ENCODE results near the gene SLC35E2B. TPM values are rescaled to one million over a fixed set of nuclear protein-coding genes. Genes with fewer than 3 reads are reported as not detected.

The SLC35E2B gene
- total RNA-seq, 3 donors from 2014 or later (not counting 1 experiment from before 2014, with no cell fraction given) = 57.6 to 79.9 (median 61.8) TPM

GRCh38 chr1:1616045-1616790 is 76.4 kb downstream of the SLC35E2B start:
- intact Hi-C loops (cut with micrococcal nuclease) = loop anchor here (10.0 kb wide), 1 partner anchor 59 kb away; no protein-coding TSS in a partner anchor
- H3K27ac Mint-ChIP-seq = peak overlapping the region in 1 of 2 donors; percentile 67
- H3K4me3 Mint-ChIP-seq = peak overlapping the region; percentile 81
- Histone ChIP-seq H3K36me3 (ENCODE audit: control insufficient read depth, insufficient read depth, low read length) (no peaks in the 10 kb centered on the region), H3K4me3 (ENCODE audit: low read length) (peak overlapping the region; percentile 26), H3K4me1 (ENCODE audit: control insufficient read depth, insufficient read depth, low read length) (peaks cover 24% of the 10 kb centered on the region), H3K27me3 (ENCODE audit: control insufficient read depth, insufficient read depth, low read length) (no peaks in the 10 kb centered on the region), H3K27ac (ENCODE audit: low read length) (no peak overlapping the region), H3K9me3 (ENCODE audit: control insufficient read depth, insufficient read depth, low read length) (no peaks in the 10 kb centered on the region)
- WGBS (ENCODE audit: insufficient coverage) = 12% methylated on average over 80 of the region's 80 CpGs
- DNase-seq (peak in 1 of 2 donors; percentile 68), ATAC-seq (peak in 2 of 3 donors; percentile 14)
- no peaks in the 10 kb centered on the region for H3K9me3 Mint-ChIP-seq
- H3K27me3 Mint-ChIP-seq (ENCODE audit: low read depth in 2 of 2) = no peaks in the 10 kb centered on the region
- TF ChIP-seq, protein P1, sequence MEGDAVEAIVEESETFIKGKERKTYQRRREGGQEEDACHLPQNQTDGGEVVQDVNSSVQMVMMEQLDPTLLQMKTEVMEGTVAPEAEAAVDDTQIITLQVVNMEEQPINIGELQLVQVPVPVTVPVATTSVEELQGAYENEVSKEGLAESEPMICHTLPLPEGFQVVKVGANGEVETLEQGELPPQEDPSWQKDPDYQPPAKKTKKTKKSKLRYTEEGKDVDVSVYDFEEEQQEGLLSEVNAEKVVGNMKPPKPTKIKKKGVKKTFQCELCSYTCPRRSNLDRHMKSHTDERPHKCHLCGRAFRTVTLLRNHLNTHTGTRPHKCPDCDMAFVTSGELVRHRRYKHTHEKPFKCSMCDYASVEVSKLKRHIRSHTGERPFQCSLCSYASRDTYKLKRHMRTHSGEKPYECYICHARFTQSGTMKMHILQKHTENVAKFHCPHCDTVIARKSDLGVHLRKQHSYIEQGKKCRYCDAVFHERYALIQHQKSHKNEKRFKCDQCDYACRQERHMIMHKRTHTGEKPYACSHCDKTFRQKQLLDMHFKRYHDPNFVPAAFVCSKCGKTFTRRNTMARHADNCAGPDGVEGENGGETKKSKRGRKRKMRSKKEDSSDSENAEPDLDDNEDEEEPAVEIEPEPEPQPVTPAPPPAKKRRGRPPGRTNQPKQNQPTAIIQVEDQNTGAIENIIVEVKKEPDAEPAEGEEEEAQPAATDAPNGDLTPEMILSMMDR (IDR thresholded peaks at IDR 0.05) = no peak
- H3K4me1 Mint-ChIP-seq = peaks cover 18 to 22% of the 10 kb centered on the region in 2 donors
- H3K36me3 Mint-ChIP-seq = no peaks in the 10 kb centered on the region

- Histone ChIP-seq H3K27me3 (ENCODE audit: control insufficient read depth, insufficient read depth, low read length) (no peaks in the 10 kb centered on the region), H3K9me3 (ENCODE audit: control insufficient read depth, insufficient read depth, low read length) (no peaks in the 10 kb centered on the region), H3K4me1 (ENCODE audit: control insufficient read depth, insufficient read depth, low read length) (peaks cover 24% of the 10 kb centered on the region), H3K4me3 (ENCODE audit: low read length) (peak within 1 kb of the TSS; percentile 91), H3K36me3 (ENCODE audit: control insufficient read depth, insufficient read depth, low read length) (no peaks in the 10 kb centered on the region), H3K27ac (ENCODE audit: low read length) (peak within 1 kb of the TSS; percentile 100)
- intact Hi-C loops (cut with micrococcal nuclease) = loop anchor here (2.0 to 10.0 kb wide), 2 partner anchors 41 to 59 kb away; partner anchors contain the start of gene SSU72
- Mint-ChIP-seq H3K27me3 (ENCODE audit: low read depth in 2 of 2) (no peaks in the 10 kb centered on the region), H3K36me3 (no peaks in the 10 kb centered on the region), H3K9me3 (no peaks in the 10 kb centered on the region), H3K27ac (peak within 1 kb of the TSS; percentile 94 to 95), H3K4me3 (peak within 1 kb of the TSS; percentile 99), H3K4me1 (peaks cover 18 to 22% of the 10 kb centered on the region in 2 donors)
- TF ChIP-seq, protein P1 (IDR thresholded peaks at IDR 0.05) = no peak
- WGBS (ENCODE audit: insufficient coverage) = under 1% methylated on average over 107 of the region's 107 CpGs
- peak; percentile 86 to 96 (median 90) for ATAC-seq
- DNase-seq = peak; percentile 99 to 100
These were observed 77.1 kb downstream of the SLC35E2B start, which contains the start of gene MIB2 for GRCh38 chr1:1615256-1616044. TSS of gene MIB2 (plus strand) at chr1:1615500. CDS start at chr1:1623453, 7,953 bp downstream.

DNA sequence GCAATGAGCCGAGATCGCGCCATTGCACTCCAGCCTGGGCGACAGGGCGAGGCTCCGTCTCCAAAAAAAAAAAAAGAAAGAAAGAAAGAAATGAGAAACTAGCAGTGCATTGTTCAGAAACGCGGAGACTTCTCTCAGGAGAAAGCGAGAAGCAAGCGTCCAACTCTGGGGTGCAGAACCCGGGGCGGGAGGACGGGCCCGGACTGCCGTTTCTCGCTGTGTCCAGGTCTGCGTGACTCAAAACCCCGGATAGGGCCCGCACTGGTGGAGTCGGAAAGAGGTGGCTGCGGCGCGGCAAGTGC is 77.7 kb downstream of the SLC35E2B start:
- H3K4me1 ChIP-seq (ENCODE audit: control insufficient read depth, insufficient read depth, low read length) = peaks cover 24% of the 10 kb centered on the region
- under 1% methylated on average over 23 of the region's 23 CpGs for WGBS (ENCODE audit: insufficient coverage)
- ATAC-seq (no peak), DNase-seq (no peak)
- Mint-ChIP-seq H3K4me1 (peaks cover 18 to 22% of the 10 kb centered on the region in 2 donors), H3K36me3 (no peaks in the 10 kb centered on the region), H3K27ac (peak overlapping the region; percentile 94 to 95), H3K27me3 (ENCODE audit: low read depth in 2 of 2) (no peaks in the 10 kb centered on the region), H3K4me3 (peak overlapping the region; percentile 99), H3K9me3 (no peaks in the 10 kb centered on the region)
- H3K9me3 ChIP-seq (ENCODE audit: control insufficient read depth, insufficient read depth, low read length) = no peaks in the 10 kb centered on the region
- H3K36me3 ChIP-seq (ENCODE audit: control insufficient read depth, insufficient read depth, low read length) = no peaks in the 10 kb centered on the region
- no peaks in the 10 kb centered on the region for H3K27me3 ChIP-seq (ENCODE audit: control insufficient read depth, insufficient read depth, low read length)
- intact Hi-C loops (cut with micrococcal nuclease) = loop anchor here (2.0 to 10.0 kb wide), 2 partner anchors 40 to 60 kb away; partner anchors contain the start of gene SSU72
- peak overlapping the region; percentile 47 for H3K27ac ChIP-seq (ENCODE audit: low read length)
- peak overlapping the region; percentile 91 for H3K4me3 ChIP-seq (ENCODE audit: low read length)
- TF ChIP-seq, protein P1 (IDR thresholded peaks at IDR 0.05) = no peak

Data from natural killer cell (primary cell).